K562 (cell line): Measurements from ENCODE around the gene OSBPL3. TPM values are rescaled to one million over a fixed set of nuclear protein-coding genes. Genes with fewer than 3 reads are reported as not detected.

ENCODE experiments used
- ATAC-seq: fragments of 200-7000 bp; cut with Tn5 transposase; 3 replicates; pipeline ENCODE4 v1.9.1; 2020; ENCODE audit warnings: moderate library complexity
- BruUV-seq: library from RNA; stranded (reverse); fragments of 400-500 nt; replicated peaks from 2 replicates; lab custom pipeline; 2021; lab: Mats Ljungman, UMichigan
- CTCF ChIA-PET: fragments of 300-600 bp; formaldehyde crosslinking; extraction: SDS; loops from one replicate; lab custom pipeline; 2021; ENCODE audit warnings: low intra/inter-chr PET ratio; lab: Yijun Ruan, JAX
- POLR2A ChIA-PET: fragments of 300-600, 350-650 bp; sonication (Branson Sonifier 250); formaldehyde crosslinking; extraction: SDS; loops from one replicate; lab custom pipeline; 2021; ENCODE audit warnings: antibody characterized with exemption, inconsistent platforms; lab: Yijun Ruan, JAX
- DNase-seq, 4 experiments: peaks; one replicate each; pipeline versions ENCODE4 v3.0.0 to v3.0.0-alpha.2; 2011 to 2018; ENCODE audit warnings: low spot score in 3 of 4, mixed read lengths in 3 of 4; ENCODE audit errors: extremely low read depth in 1 of 4
- FAIRE-seq: peaks from 2 replicates; lab custom pipeline; 2011; peaks lifted over from hg19 to GRCh38; lab: Jason Lieb, UNC
- H2AFZ ChIP-seq: 2 replicates; pipeline ENCODE4 v1.6.0; 2011; ENCODE audit warnings: low read depth, low read length, control low read depth, inconsistent platforms
- H3K27ac ChIP-seq: fragments of 200-600 bp; 3 replicates; pipeline ENCODE4 v1.8.0; 2011; ENCODE audit warnings: low read depth, mild to moderate bottlenecking, control low read depth, inconsistent platforms, low read length, moderate library complexity, mixed read lengths; ENCODE audit errors: extremely low read depth
- H3K27me3 ChIP-seq, 2 experiments: fragments of 300-600 bp in 1 of 2; 2 replicates in 1 of 2; 3 replicates in 1 of 2; pipeline versions ENCODE4 v1.6.0 to v1.8.0; 2011; ENCODE audit warnings: inconsistent platforms in 2 of 2, low read length in 2 of 2, mild to moderate bottlenecking in 1 of 2, mixed read lengths in 1 of 2, moderate library complexity in 1 of 2; ENCODE audit not compliant: control insufficient read depth in 2 of 2, insufficient read depth in 2 of 2
- H3K36me3 ChIP-seq: fragments of 300-600 bp; 3 replicates; pipeline ENCODE4 v1.8.0; 2011; ENCODE audit warnings: mild to moderate bottlenecking, low read length, inconsistent platforms; ENCODE audit not compliant: control insufficient read depth, insufficient read depth
- H3K4me1 ChIP-seq, 2 experiments: fragments of 200-600 bp in 1 of 2; replicated peaks in 1 of 2; 2 replicates in 1 of 2; 3 replicates in 1 of 2; pipeline versions ENCODE4 v1.5.1 to v1.8.0; 2011; ENCODE audit warnings: inconsistent platforms in 2 of 2, low read length in 2 of 2, mild to moderate bottlenecking in 1 of 2, mixed read lengths in 1 of 2, moderate library complexity in 1 of 2; ENCODE audit not compliant: control insufficient read depth in 2 of 2, insufficient read depth in 2 of 2
- H3K4me2 ChIP-seq: 2 replicates; pipeline ENCODE4 v1.6.1; 2011; ENCODE audit warnings: low read length, control low read depth, inconsistent platforms, mixed read lengths; ENCODE audit not compliant: insufficient read depth
- H3K4me3 ChIP-seq: fragments of 200-600 bp; sonication (generic), shearing (Covaris generic); 2 replicates; pipeline ENCODE4 v1.5.1; 2016; ENCODE audit warnings: control low read depth, inconsistent platforms
- H3K79me2 ChIP-seq: fragments of 200-600 bp; 3 replicates; pipeline ENCODE4 v1.8.0; 2011; ENCODE audit warnings: low read length, inconsistent platforms; ENCODE audit not compliant: control insufficient read depth, insufficient read depth
- H3K9ac ChIP-seq, 2 experiments: 2 replicates each; pipeline versions ENCODE4 v1.6.0 to v1.6.1; 2011; ENCODE audit warnings: low read depth in 2 of 2, low read length in 2 of 2, control low read depth in 1 of 2, inconsistent platforms in 1 of 2, mild to moderate bottlenecking in 1 of 2, mixed read lengths in 1 of 2; ENCODE audit not compliant: insufficient read depth in 1 of 2
- H3K9me1 ChIP-seq: one replicate; pipeline ENCODE4 v1.6.0; 2011; ENCODE audit warnings: inconsistent platforms, mild to moderate bottlenecking, low read length, moderate library complexity; ENCODE audit not compliant: control insufficient read depth, insufficient read depth
- H3K9me3 ChIP-seq: replicated peaks from 2 replicates; pipeline ENCODE4 v1.5.1; 2011; ENCODE audit warnings: low read depth, low read length, inconsistent platforms; ENCODE audit not compliant: control insufficient read depth, insufficient read depth
- H4K20me1 ChIP-seq: replicated peaks from 2 replicates; pipeline ENCODE4 v1.6.1; 2011; ENCODE audit warnings: low read length, inconsistent platforms, mixed read lengths; ENCODE audit not compliant: control insufficient read depth, insufficient read depth
- AFF4 ChIP-seq: sonication (generic); formaldehyde crosslinking; IDR thresholded peaks from 2 replicates; pipeline ENCODE4 v1.8.0; 2023; ENCODE audit warnings: mild to moderate bottlenecking, missing genetic modification reagents
- ATF4 ChIP-seq: fragments of 450-650 bp; formaldehyde crosslinking; IDR thresholded peaks from 2 replicates; pipeline ENCODE4 v1.4.0; 2022; ENCODE audit warnings: mild to moderate bottlenecking, moderate library complexity
- CGGBP1 ChIP-seq: fragments of 250-450 bp; sonication (Bioruptor Pico); IDR thresholded peaks from 2 replicates; pipeline ENCODE4 v1.9.0; 2021; ENCODE audit warnings: mild to moderate bottlenecking
- EP400 ChIP-seq: fragments of 450-650 bp; IDR thresholded peaks from 2 replicates; pipeline ENCODE4 v1.6.1; 2017; ENCODE audit warnings: antibody characterized with exemption, mild to moderate bottlenecking, moderate library complexity
- HNRNPH1 ChIP-seq: fragments of 200-400 bp; formaldehyde crosslinking; optimal IDR thresholded peaks from 2 replicates; pipeline ENCODE3; 2017; ENCODE audit warnings: low read depth, mild to moderate bottlenecking, low read length, moderate library complexity
- PHF21A ChIP-seq: fragments of 450-650 bp; IDR thresholded peaks from 2 replicates; pipeline ENCODE4 v1.6.1; 2017; ENCODE audit warnings: low read depth, borderline replicate concordance
- ZBTB7A ChIP-seq: IDR thresholded peaks from 2 replicates; pipeline ENCODE4 v1.6.1; 2011; ENCODE audit warnings: low read depth, mild to moderate bottlenecking, low read length, moderate library complexity, borderline replicate concordance; ENCODE audit not compliant: control insufficient read depth
- ZC3H8 ChIP-seq: fragments of 450-650 bp; IDR thresholded peaks from 2 replicates; pipeline ENCODE4 v1.6.1; 2017
- ZNF133 ChIP-seq: fragments of 250-450 bp; sonication (Bioruptor Pico); IDR thresholded peaks from 2 replicates; pipeline ENCODE4 v1.4.0; 2020; ENCODE audit warnings: mild to moderate bottlenecking
- WGBS: fragments of 100-300 bp; shearing (Covaris generic); methylation state at CpG from one replicate; pipeline ENCODE4 v1.1.6; 2016; ENCODE audit warnings: low coverage, mixed read lengths; ENCODE audit not compliant: insufficient coverage; ENCODE audit errors: missing lambda C conversion rate; 5-methylcytosine and 5-hydroxymethylcytosine counted together
- in situ Hi-C: fragments of 300-500 bp; cut with MboI; formaldehyde crosslinking; loops from 4 replicates; pipeline ENCODE4 v1.15.0; 2018; ENCODE audit warnings: inconsistent platforms, mixed read lengths
- intact Hi-C: fragments of 100-400 bp; cut with micrococcal nuclease; formaldehyde crosslinking; loops from 2 replicates; pipeline ENCODE4 v1.14.2; 2022
- polyA plus RNA-seq, 8 experiments: library from polyadenylated mRNA; depleted of rRNA in 4 of 8; stranded (reverse) in 5 of 8; unstranded in 3 of 8; fragments of >200 nt; fragmentation: Nextera tagmentation in 2 of 8; fragmentation: Illumina TruSeq in 1 of 8; extraction: Ambion mirVana in 2 of 8; extraction: Trizol in 1 of 8; gene quantifications; 2 replicates each; pipeline versions ENCODE4 v1.2.1 to v1.2.3, GENCODE V29; 2011 to 2014; ENCODE audit warnings: inconsistent platforms in 1 of 8, missing spikeins in 1 of 8
- total RNA-seq, 7 experiments: library from RNA; depleted of rRNA in 6 of 7; stranded (reverse); fragments of >200 nt in 6 of 7; fragmentation: Illumina TruSeq in 2 of 7; extraction: Trizol in 2 of 7; gene quantifications; 2 replicates each; pipeline versions ENCODE4 v1.2.1 to v1.2.3, GENCODE V29; 2011 to 2021; ENCODE audit warnings: low replicate concordance in 1 of 7
- TF ChIP-seq, protein P1 (sequence below): fragments of 450-650 bp; conservative IDR thresholded peaks from 2 replicates; pipeline ENCODE4 v1.6.1; 2016; ENCODE audit warnings: missing genetic modification characterization, low read depth, mild to moderate bottlenecking, missing compliant biosample characterization, moderate library complexity
- TF ChIP-seq, protein P2 (sequence below), 2 experiments: fragments of 450-650 bp in 1 of 2; sonication (generic) in 1 of 2; formaldehyde crosslinking in 1 of 2; IDR thresholded peaks in 1 of 2; conservative IDR thresholded peaks in 1 of 2; 2 replicates each; pipeline versions ENCODE4 v1.6.1 to v1.8.1; 2016 to 2023; ENCODE audit warnings: mild to moderate bottlenecking in 2 of 2, moderate library complexity in 2 of 2, inconsistent platforms in 1 of 2, missing genetic modification reagents in 1 of 2

Gene OSBPL3
- total and polyA plus RNA-seq, 9 of the 15 experiments (the other 6 are each of a cell fraction or from before 2014, with no cell fraction given): 4.8 to 37.2 (median 26.5) TPM

DNA sequence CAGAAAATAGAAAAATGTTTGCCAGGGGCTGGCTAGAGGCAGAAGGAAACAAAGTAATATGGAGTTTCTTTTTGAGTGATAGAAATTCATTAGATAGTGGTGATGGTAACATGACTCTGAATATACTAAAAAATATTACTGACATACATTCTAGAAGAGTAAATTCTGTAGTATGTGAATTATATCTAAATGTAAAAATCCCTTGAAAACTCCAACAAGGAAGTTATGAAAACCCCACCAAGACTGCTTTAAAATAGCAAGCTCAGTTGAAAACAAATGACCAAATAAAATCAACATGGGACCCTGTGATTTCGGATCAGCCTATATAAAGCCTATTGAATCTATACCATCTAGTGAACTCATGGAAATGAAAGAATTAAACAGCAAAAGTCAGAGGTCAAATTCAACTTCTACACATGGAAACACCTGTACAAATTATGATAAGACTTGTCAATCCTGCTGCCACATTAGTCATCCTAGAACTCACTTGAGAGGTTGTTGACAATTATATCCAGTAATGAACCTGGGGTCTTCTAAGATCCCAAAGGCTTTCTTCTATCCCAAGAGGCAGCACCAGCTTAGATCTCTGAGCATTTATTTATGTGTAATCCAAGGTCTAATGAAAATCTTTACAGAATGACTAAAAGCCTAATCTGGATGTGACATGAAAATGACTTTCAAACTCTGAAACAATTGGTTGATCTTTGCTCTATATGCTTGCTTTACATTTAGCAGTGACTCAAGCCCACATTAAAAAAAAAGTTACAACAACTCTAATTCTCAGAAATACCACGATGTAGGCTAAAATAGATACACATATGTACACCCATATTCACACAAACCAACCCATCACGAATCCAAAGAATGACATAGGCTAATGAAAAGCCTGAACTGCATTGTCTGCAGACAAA is 59.3 kb downstream of the OSBPL3 start:
- Histone ChIP-seq H3K9me1 (no peaks in the 10 kb centered on the region), H3K36me3 (0 out of 3 replicates have a peak, but pooled peaks cover 3% of the 10 kb centered on the region), H4K20me1 (no peaks in the 10 kb centered on the region), H3K4me3 (no peak overlapping the region), H3K79me2 (peaks cover 98% of the 10 kb centered on the region), H3K4me1 (peaks cover 18 to 69% of the 10 kb centered on the region in 2 experiments), H2AFZ (no peak overlapping the region), H3K4me2 (peak overlapping the region; percentile 13; the same call in 1 of the 2 replicates), H3K9ac (0 out of 4 replicates have a peak overlapping the region, but pooled peaks of 1 of the 2 experiments have one; percentile 7), H3K9me3 (no peaks in the 10 kb centered on the region), H3K27me3 (no peaks in the 10 kb centered on the region), H3K27ac (peak overlapping the region; percentile 19; the same call in 2 of the 3 replicates)
- no TSS peak for BruUV-seq
- 11% methylated on average over 3 of the region's 3 CpGs for WGBS
- POLR2A ChIA-PET: interaction anchor here (1.1 to 1.5 kb wide), 3 partner anchors 13 to 47 kb away, joined by 3 to 4 read pairs (median 3); no protein-coding TSS in a partner anchor
- intact Hi-C loops: no loop called here
- DNase-seq (peak in 3 of 4 experiments; percentile 48 to 63 (median 62)), ATAC-seq (no peak), FAIRE-seq (no peak)
- in situ Hi-C loops: no loop called here
- CTCF ChIA-PET: no interaction called here
- TF ChIP-seq EP400 (no peak), ZBTB7A (no peak), PHF21A (no peak), ZC3H8 (no peak), ZNF133 (CRISPR knock-in tag) (no peak), HNRNPH1 (no peak), CGGBP1 (no peak), AFF4 (CRISPR knock-in tag) (no peak), ATF4 (CRISPR knock-in tag) (no peak)
- TF ChIP-seq, protein P1, sequence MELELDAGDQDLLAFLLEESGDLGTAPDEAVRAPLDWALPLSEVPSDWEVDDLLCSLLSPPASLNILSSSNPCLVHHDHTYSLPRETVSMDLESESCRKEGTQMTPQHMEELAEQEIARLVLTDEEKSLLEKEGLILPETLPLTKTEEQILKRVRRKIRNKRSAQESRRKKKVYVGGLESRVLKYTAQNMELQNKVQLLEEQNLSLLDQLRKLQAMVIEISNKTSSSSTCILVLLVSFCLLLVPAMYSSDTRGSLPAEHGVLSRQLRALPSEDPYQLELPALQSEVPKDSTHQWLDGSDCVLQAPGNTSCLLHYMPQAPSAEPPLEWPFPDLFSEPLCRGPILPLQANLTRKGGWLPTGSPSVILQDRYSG (tag): no peak
- TF ChIP-seq, protein P2, sequence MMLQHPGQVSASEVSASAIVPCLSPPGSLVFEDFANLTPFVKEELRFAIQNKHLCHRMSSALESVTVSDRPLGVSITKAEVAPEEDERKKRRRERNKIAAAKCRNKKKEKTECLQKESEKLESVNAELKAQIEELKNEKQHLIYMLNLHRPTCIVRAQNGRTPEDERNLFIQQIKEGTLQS (IDR thresholded peaks at IDR 0.05): peak; percentile 14; the same call in 1 of the 2 replicates
- TF ChIP-seq, protein P2 (CRISPR knock-in tag; conservative IDR thresholded peaks at IDR 0.05): no peak
